Measurements from ENCODE around the gene PRELP.

DNA sequence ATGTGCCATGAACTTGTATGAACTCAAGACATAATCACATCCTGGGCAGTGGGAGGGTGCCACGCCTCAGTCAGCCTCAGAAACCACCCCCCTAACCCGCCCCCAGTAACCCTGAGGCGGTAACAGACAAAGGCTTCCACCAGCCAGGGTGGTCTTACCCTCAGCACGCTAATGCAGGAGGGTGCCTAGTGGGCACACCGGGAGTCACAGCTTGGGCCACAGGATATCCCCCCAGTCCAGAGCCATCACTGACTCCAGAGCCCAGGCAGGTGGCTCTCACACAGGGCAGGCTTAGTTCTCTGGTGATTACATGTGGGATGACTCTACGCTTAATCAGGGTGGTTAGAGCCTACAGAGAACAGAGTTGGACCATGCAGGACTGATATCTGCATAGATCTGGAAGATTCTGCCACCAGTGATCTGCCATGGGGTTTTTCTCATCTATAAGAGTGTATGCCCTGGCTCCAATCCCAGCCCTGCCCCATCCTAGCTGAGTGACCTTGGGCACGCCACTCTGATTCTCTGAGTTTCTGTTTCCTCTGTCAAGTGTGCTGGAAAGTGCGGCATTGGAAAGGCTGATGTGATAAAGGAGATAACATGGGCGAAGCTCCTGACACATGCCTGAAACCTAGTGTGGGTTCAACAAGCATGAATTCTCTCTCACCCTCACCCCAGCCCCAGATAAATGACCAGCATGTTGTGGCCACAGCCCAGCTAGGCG is 45.6 kb downstream of the PRELP start:
- TF ChIP-seq, protein P1, sequence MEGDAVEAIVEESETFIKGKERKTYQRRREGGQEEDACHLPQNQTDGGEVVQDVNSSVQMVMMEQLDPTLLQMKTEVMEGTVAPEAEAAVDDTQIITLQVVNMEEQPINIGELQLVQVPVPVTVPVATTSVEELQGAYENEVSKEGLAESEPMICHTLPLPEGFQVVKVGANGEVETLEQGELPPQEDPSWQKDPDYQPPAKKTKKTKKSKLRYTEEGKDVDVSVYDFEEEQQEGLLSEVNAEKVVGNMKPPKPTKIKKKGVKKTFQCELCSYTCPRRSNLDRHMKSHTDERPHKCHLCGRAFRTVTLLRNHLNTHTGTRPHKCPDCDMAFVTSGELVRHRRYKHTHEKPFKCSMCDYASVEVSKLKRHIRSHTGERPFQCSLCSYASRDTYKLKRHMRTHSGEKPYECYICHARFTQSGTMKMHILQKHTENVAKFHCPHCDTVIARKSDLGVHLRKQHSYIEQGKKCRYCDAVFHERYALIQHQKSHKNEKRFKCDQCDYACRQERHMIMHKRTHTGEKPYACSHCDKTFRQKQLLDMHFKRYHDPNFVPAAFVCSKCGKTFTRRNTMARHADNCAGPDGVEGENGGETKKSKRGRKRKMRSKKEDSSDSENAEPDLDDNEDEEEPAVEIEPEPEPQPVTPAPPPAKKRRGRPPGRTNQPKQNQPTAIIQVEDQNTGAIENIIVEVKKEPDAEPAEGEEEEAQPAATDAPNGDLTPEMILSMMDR (IDR thresholded peaks at IDR 0.05; ENCODE audit: low read depth, low read length, missing input control) = no peak
- TF ChIP-seq JUND (IDR thresholded peaks at IDR 0.05) = no peak
- no peak for TF ChIP-seq YY1 (IDR thresholded peaks at IDR 0.05)

Data from liver (tissue), 3 donors.